ENCODE results near the gene FKBP7. TPM values are rescaled to one million over a fixed set of nuclear protein-coding genes. Genes with fewer than 3 reads are reported as not detected.
A peak's percentile ranks its signal among the peaks of the same experiment; 100 is the strongest.

The FKBP7 gene
- total and polyA plus RNA-seq, 9 donors: 31.6 to 79.2 (median 44.0) TPM

DNA sequence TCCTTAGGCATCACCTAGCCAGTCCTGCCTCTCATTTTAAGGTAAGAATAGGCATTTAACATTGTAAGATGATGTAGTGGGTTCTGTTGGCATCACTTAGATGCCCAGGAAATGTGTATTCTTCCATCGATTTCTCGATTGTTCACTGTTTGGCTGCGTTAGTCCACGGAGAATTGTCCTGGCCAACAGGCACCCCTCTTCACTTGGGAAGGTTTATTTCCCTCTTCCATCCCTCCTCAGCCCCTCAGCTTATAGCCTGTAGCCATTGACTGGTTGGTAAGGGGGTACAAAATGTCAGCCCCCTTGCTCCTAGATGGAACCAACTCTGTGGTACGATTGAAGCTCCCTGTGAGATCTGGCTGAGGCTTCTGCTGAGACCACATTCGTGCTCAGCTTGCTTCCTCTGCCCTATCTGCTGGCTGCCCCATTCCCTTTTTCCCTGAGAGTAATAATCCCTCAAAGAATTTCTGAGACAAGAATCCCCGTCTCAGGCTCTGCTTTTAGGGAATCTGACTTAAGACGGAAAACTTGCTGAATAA is 45.3 kb upstream of the FKBP7 start:
- WGBS, 3 donors: 34 to 47% (median 36%) methylated on average over 8 of the region's 8 CpGs
- intact Hi-C loops (cut with DNase I): loop anchor here in 1 of 4 donors (2.0 kb wide), 1 partner anchor 73 kb away; the partner anchor contains the start of genes PJVK and PRKRA
- no peak overlapping the region for H3K27ac ChIP-seq

DNA sequence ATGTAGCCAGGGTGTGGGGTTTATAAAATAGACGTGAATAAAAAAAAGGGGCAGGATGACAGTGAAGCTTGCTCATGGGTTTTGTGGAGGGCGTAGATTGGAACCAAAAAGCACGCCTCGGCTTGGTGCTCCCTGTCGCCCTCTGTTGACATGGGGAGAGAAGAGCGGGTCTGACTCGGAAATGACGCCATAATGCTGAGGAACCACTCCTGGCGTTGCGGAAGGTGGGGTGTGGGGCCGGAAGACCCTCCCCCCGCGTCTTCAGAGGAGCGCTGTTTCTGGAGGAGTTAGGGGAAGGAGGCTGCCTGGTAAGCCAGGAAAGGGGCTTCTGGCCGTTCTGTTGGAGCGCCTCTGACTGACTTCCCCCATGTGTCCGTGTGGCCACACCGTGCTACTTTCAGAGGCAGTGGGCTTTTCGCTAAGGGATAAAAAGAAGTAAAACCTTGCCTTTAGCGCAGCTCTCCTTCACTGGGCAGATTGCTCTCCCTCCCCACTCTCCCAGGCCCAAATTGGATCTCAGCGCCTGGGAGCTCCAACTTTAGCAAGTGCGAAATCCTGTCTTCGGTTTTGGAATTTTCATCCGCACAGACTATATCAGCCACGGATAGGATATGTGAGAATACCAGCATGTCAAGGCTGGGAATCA is 44.7 kb upstream of the FKBP7 start:
- 8 to 17% (median 12%) methylated on average over 25 of the region's 25 CpGs for WGBS, 3 donors
- H3K36me3 ChIP-seq: no peaks in the 10 kb centered on the region
- H3K27ac ChIP-seq: no peak overlapping the region

More for the DNA sequence above, 45.3 kb upstream of the FKBP7 start:
- Histone ChIP-seq H3K4me1 (ENCODE audit: insufficient read depth) (peaks cover 1% of the 10 kb centered on the region), H3K36me3 (no peaks in the 10 kb centered on the region), H3K27me3 (no peaks in the 10 kb centered on the region), H3K9me3 (no peaks in the 10 kb centered on the region), H3K4me3 (peak overlapping the region; percentile 48)
- TF ChIP-seq POLR2A (IDR thresholded peaks at IDR 0.05) (no peak), EP300 (IDR thresholded peaks at IDR 0.05) (no peak)
- TF ChIP-seq, protein P1, sequence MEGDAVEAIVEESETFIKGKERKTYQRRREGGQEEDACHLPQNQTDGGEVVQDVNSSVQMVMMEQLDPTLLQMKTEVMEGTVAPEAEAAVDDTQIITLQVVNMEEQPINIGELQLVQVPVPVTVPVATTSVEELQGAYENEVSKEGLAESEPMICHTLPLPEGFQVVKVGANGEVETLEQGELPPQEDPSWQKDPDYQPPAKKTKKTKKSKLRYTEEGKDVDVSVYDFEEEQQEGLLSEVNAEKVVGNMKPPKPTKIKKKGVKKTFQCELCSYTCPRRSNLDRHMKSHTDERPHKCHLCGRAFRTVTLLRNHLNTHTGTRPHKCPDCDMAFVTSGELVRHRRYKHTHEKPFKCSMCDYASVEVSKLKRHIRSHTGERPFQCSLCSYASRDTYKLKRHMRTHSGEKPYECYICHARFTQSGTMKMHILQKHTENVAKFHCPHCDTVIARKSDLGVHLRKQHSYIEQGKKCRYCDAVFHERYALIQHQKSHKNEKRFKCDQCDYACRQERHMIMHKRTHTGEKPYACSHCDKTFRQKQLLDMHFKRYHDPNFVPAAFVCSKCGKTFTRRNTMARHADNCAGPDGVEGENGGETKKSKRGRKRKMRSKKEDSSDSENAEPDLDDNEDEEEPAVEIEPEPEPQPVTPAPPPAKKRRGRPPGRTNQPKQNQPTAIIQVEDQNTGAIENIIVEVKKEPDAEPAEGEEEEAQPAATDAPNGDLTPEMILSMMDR (IDR thresholded peaks at IDR 0.05): no peak
- no peak for DNase-seq

GRCh38 chr2:178521304-178522150 is 43.1 kb upstream of the FKBP7 start:
- intact Hi-C loops (cut with DNase I): loop anchor here in 1 of 4 donors (2.0 kb wide), 1 partner anchor 71 kb away; the partner anchor contains the start of genes PJVK and PRKRA
- WGBS, 3 donors: 91 to 94% (median 92%) methylated on average over 11 of the region's 11 CpGs
- H3K4me3 ChIP-seq: no peak overlapping the region
- no peak overlapping the region for H3K27ac ChIP-seq
- no peaks in the 10 kb centered on the region for H3K36me3 ChIP-seq
- peaks cover 1% of the 10 kb centered on the region for H3K4me1 ChIP-seq (ENCODE audit: insufficient read depth)
- H3K9me3 ChIP-seq: no peaks in the 10 kb centered on the region
- no peak for DNase-seq
- H3K27me3 ChIP-seq: no peaks in the 10 kb centered on the region
- TF ChIP-seq EP300 (IDR thresholded peaks at IDR 0.05): no peak
- TF ChIP-seq, protein P1 (IDR thresholded peaks at IDR 0.05): no peak
- TF ChIP-seq POLR2A (IDR thresholded peaks at IDR 0.05): no peak

More for the DNA sequence above, 44.7 kb upstream of the FKBP7 start:
- H3K27me3 ChIP-seq: no peaks in the 10 kb centered on the region
- peaks cover 1% of the 10 kb centered on the region for H3K4me1 ChIP-seq (ENCODE audit: insufficient read depth)
- no peaks in the 10 kb centered on the region for H3K9me3 ChIP-seq
- TF ChIP-seq POLR2A (IDR thresholded peaks at IDR 0.05) (peak; percentile 48), EP300 (IDR thresholded peaks at IDR 0.05) (no peak)
- TF ChIP-seq, protein P1 (IDR thresholded peaks at IDR 0.05): peak; percentile 66 to 75 (median 71)
- DNase-seq: peak; percentile 76 to 89 (median 84)
- intact Hi-C loops (cut with DNase I): loop anchor here in 1 of 4 donors (2.0 kb wide), 1 partner anchor 72 kb away; the partner anchor contains the start of genes PJVK and PRKRA
- peak overlapping the region; percentile 48 for H3K4me3 ChIP-seq

- H3K36me3 ChIP-seq: no peaks in the 10 kb centered on the region
- WGBS, 3 donors: 67 to 89% (median 76%) methylated on average over 1 of the region's 1 CpG
- TF ChIP-seq EP300 (IDR thresholded peaks at IDR 0.05) (no peak), POLR2A (IDR thresholded peaks at IDR 0.05) (no peak)
- TF ChIP-seq, protein P1 (IDR thresholded peaks at IDR 0.05): no peak
- DNase-seq: no peak
- no peak overlapping the region for H3K4me3 ChIP-seq
- H3K27me3 ChIP-seq: no peaks in the 10 kb centered on the region
- no peak overlapping the region for H3K27ac ChIP-seq
- no peaks in the 10 kb centered on the region for H3K9me3 ChIP-seq
- H3K4me1 ChIP-seq (ENCODE audit: insufficient read depth): no peaks in the 10 kb centered on the region
- intact Hi-C loops (cut with DNase I): no loop called here
Observed at GRCh38 chr2:178517496-178517895, 39.1 kb upstream of the FKBP7 start.

Measured in ovary (tissue), 9 donors.